A673 (cell line): Measurements from ENCODE around the gene FIS1. TPM values are rescaled to one million over a fixed set of nuclear protein-coding genes. Genes with fewer than 3 reads are reported as not detected.

Experiments
- BruUV-seq: library from RNA; stranded (reverse); fragments of 400-500 nt; replicated peaks from 2 replicates; lab custom pipeline; 2021; lab: Mats Ljungman, UMichigan
- CTCF ChIA-PET: fragments of 300-600 bp; sonication (Branson Sonifier 250); formaldehyde crosslinking; loops from one replicate; lab custom pipeline; 2022; ENCODE audit warnings: antibody characterized with exemption; lab: Charles Lee
- POLR2A ChIA-PET: fragments of 300-600 bp; sonication (Branson Sonifier 250); formaldehyde crosslinking; loops from one replicate; lab custom pipeline; 2022; ENCODE audit warnings: antibody characterized with exemption; ENCODE audit not compliant: low non-redundant PET; lab: Charles Lee
- DNase-seq: peaks from one replicate; pipeline ENCODE4 v3.0.0-alpha.2; 2015; ENCODE audit warnings: low spot score
- H3K27ac ChIP-seq: fragments of 200-600 bp; sonication (generic); 2 replicates; pipeline ENCODE4 v1.5.1; 2016; ENCODE audit warnings: mixed run types, low read depth, mild to moderate bottlenecking, mixed read lengths, antibody characterized with exemption, low read length; ENCODE audit not compliant: poor library complexity, severe bottlenecking
- H3K27me3 ChIP-seq: fragments of 200-600 bp; sonication (generic); replicated peaks from 2 replicates; pipeline ENCODE4 v1.6.1; 2017; ENCODE audit warnings: mixed run types, low read depth, mild to moderate bottlenecking, mixed read lengths, antibody characterized with exemption, low read length; ENCODE audit not compliant: insufficient read depth, poor library complexity
- H3K36me3 ChIP-seq: fragments of 200-600 bp; sonication (generic); 2 replicates; pipeline ENCODE4 v1.6.1; 2016; ENCODE audit warnings: mixed run types, mild to moderate bottlenecking, mixed read lengths, antibody characterized with exemption, low read length; ENCODE audit not compliant: insufficient read depth, poor library complexity, severe bottlenecking
- H3K4me1 ChIP-seq: fragments of 200-600 bp; sonication (generic); 2 replicates; pipeline ENCODE4 v1.6.1; 2017; ENCODE audit warnings: mixed run types, mild to moderate bottlenecking, mixed read lengths, antibody characterized with exemption, low read length; ENCODE audit not compliant: insufficient read depth, poor library complexity, severe bottlenecking
- H3K4me3 ChIP-seq: fragments of 200-600 bp; sonication (generic); 2 replicates; pipeline ENCODE4 v1.5.1; 2016; ENCODE audit warnings: low read depth, mixed run types, mild to moderate bottlenecking, mixed read lengths, low read length; ENCODE audit not compliant: poor library complexity, severe bottlenecking
- H3K9me3 ChIP-seq: fragments of 200-600 bp; sonication (generic); 2 replicates; pipeline ENCODE4 v1.6.1; 2016; ENCODE audit warnings: mixed run types, low read depth, mild to moderate bottlenecking, mixed read lengths, antibody characterized with exemption, low read length; ENCODE audit not compliant: poor library complexity, severe bottlenecking
- CTCF ChIP-seq: fragments of 300-800, 200-600 bp; sonication (generic); conservative IDR thresholded peaks from 2 replicates; pipeline ENCODE4 v1.5.1; 2017; ENCODE audit warnings: low read depth, mild to moderate bottlenecking, antibody characterized with exemption, low read length, moderate library complexity, mixed read lengths
- EZH2 ChIP-seq: fragments of 200-600 bp; sonication (generic); IDR thresholded peaks from 2 replicates; pipeline ENCODE4 v1.6.1; 2017; ENCODE audit warnings: borderline replicate concordance, low read depth, mild to moderate bottlenecking, mixed read lengths, antibody characterized with exemption, low read length; ENCODE audit not compliant: poor library complexity, severe bottlenecking
- intact Hi-C: fragments of 100-400 bp; cut with micrococcal nuclease; formaldehyde crosslinking; loops from one replicate; pipeline ENCODE4 v1.10.0; 2022; ENCODE audit not compliant: unreplicated experiment
- total RNA-seq: library from RNA; stranded (reverse); gene quantifications from 2 replicates; pipeline ENCODE4 v1.2.3, GENCODE V29; 2021

FIS1 gene
- total RNA-seq, 1 experiment from 2014 or later = 79.6 TPM

DNA sequence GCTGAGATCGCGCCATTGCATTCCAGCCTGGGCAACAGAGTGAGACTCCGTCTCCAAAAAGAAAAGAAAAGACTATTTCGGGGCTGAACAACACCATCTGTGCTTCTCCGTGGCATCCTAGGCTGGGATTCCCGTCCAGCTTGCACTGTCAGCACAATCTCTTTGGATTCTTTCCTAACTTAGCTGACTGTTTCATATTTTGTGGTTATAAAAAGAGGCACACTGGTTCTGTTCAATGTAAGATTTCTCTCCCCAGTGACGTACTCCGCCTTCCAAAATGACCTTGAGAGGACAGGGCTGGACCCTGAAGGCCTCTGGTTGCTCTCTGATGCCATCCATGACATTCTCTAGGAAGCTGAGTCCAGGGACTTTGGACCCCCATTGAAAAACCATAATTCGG is 18.2 kb downstream of the FIS1 start:
- Histone ChIP-seq H3K4me1 (no peaks in the 10 kb centered on the region), H3K9me3 (no peaks in the 10 kb centered on the region), H3K27ac (no peak overlapping the region), H3K27me3 (no peaks in the 10 kb centered on the region), H3K4me3 (no peak overlapping the region), H3K36me3 (peaks cover 8% of the 10 kb centered on the region)
- CTCF ChIA-PET = no interaction called here
- DNase-seq = no peak
- intact Hi-C loops = no loop called here
- POLR2A ChIA-PET = no interaction called here
- TF ChIP-seq EZH2 (no peak), CTCF (no peak)
- no TSS peak for BruUV-seq

- BruUV-seq = no TSS peak
- H3K4me1 ChIP-seq = no peaks in the 10 kb centered on the region
- intact Hi-C loops = no loop called here
- no peaks in the 10 kb centered on the region for H3K9me3 ChIP-seq
- no peak overlapping the region for H3K4me3 ChIP-seq
- ChIA-PET CTCF (no interaction called here), POLR2A (no interaction called here)
- H3K36me3 ChIP-seq = peaks cover 8% of the 10 kb centered on the region
- no peak overlapping the region for H3K27ac ChIP-seq
- DNase-seq = no peak
- no peak for TF ChIP-seq CTCF
- no peak for TF ChIP-seq EZH2
- H3K27me3 ChIP-seq = no peaks in the 10 kb centered on the region
Observed at GRCh38 chr7:101225650-101226049, 19.2 kb downstream of the FIS1 start.

DNA sequence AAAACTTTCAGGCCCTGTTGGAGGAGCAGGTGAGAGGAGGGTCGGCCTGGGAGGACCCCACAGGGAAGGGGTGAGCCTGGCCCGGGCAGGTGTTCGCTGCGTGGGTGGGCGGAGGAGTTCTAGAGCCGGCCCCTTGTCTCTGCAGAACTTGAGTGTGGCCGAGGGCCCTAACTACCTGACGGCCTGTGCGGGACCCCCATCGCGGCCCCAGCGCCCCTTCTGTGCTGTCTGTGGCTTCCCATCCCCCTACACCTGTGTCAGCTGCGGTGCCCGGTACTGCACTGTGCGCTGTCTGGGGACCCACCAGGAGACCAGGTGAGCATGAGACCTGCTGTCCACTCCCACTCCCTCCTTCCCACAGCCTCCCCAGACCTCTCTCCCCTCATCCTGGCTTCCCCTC is 21.4 kb downstream of the FIS1 start:
- ChIA-PET POLR2A (no interaction called here), CTCF (no interaction called here)
- Histone ChIP-seq H3K9me3 (no peaks in the 10 kb centered on the region), H3K27me3 (no peaks in the 10 kb centered on the region), H3K36me3 (peaks cover 8% of the 10 kb centered on the region), H3K4me3 (no peak overlapping the region), H3K27ac (no peak overlapping the region), H3K4me1 (no peaks in the 10 kb centered on the region)
- no peak for DNase-seq
- BruUV-seq = no TSS peak
- intact Hi-C loops = no loop called here
- TF ChIP-seq CTCF = no peak
- no peak for TF ChIP-seq EZH2
